Naive thymus-derived CD4-positive, alpha-beta T cell (primary cell): ENCODE measurements around the gene EPHB3. TPM values are rescaled to one million over a fixed set of nuclear protein-coding genes. Genes with fewer than 3 reads are reported as not detected.

ENCODE experiments used
- ATAC-seq: fragments of 150-1000 bp; cut with Tn5 transposase; 2 replicates; pipeline ENCODE4 v1.10.0; 2021; ENCODE audit warnings: mild to moderate bottlenecking, moderate library complexity
- CTCF ChIA-PET: fragments of 350-600 bp; sonication (Branson Sonifier 250); formaldehyde crosslinking; loops from one replicate; lab custom pipeline; 2021; ENCODE audit warnings: antibody characterized with exemption; lab: Charles Lee
- POLR2A ChIA-PET: fragments of 350-600 bp; sonication (Branson Sonifier 250); formaldehyde crosslinking; loops from one replicate; lab custom pipeline; 2021; ENCODE audit warnings: antibody characterized with exemption, inconsistent platforms; lab: Charles Lee
- DNase-seq, 9 donors: peaks; one replicate each; pipeline versions ENCODE4 v3.0.0 to v3.0.0-alpha.2; 2020 to 2022; ENCODE audit warnings: mixed read lengths in 1 of 9
- H3K27ac ChIP-seq: one replicate; pipeline ENCODE4 v1.7.0; 2013; ENCODE audit warnings: mild to moderate bottlenecking, low read depth, low read length, moderate library complexity
- H3K27me3 ChIP-seq, 2 donors: one replicate each; pipeline ENCODE4 v1.7.0; 2013; ENCODE audit warnings: low read length in 2 of 2, mild to moderate bottlenecking in 2 of 2, moderate library complexity in 2 of 2; ENCODE audit not compliant: control insufficient read depth in 2 of 2, insufficient read depth in 2 of 2
- H3K36me3 ChIP-seq, 3 experiments: 1 replicate in 2 of 3; 2 replicates in 1 of 3; pipeline ENCODE4 v1.7.0; 2013; ENCODE audit warnings: low read length in 3 of 3, mild to moderate bottlenecking in 3 of 3, moderate library complexity in 1 of 3; ENCODE audit not compliant: insufficient read depth in 3 of 3, control insufficient read depth in 2 of 3
- H3K4me1 ChIP-seq, 2 donors: one replicate each; pipeline ENCODE4 v1.7.0; 2013; ENCODE audit warnings: low read length in 2 of 2, mild to moderate bottlenecking in 2 of 2, moderate library complexity in 1 of 2; ENCODE audit not compliant: control insufficient read depth in 2 of 2, insufficient read depth in 2 of 2
- H3K4me3 ChIP-seq: 2 replicates; pipeline ENCODE4 v1.7.0; 2013; ENCODE audit warnings: mild to moderate bottlenecking, low read length
- H3K9me3 ChIP-seq, 3 experiments: 1 replicate in 2 of 3; 2 replicates in 1 of 3; pipeline ENCODE4 v1.7.0; 2013; ENCODE audit warnings: low read length in 3 of 3; ENCODE audit not compliant: control insufficient read depth in 2 of 3
- H3K27ac Mint-ChIP-seq, 9 donors: one replicate each; pipeline ENCODE4 v1.8.0; 2020 to 2022; ENCODE audit warnings: mixed read lengths in 9 of 9, mild to moderate bottlenecking in 8 of 9, moderate library complexity in 5 of 9, inconsistent platforms in 2 of 9
- H3K27me3 Mint-ChIP-seq, 5 donors: one replicate each; pipeline ENCODE4 v1.8.0; 2021 to 2022; ENCODE audit warnings: mixed read lengths in 5 of 5, mild to moderate bottlenecking in 1 of 5
- H3K36me3 Mint-ChIP-seq, 5 donors: one replicate each; pipeline ENCODE4 v1.8.0; 2020 to 2022; ENCODE audit warnings: mixed read lengths in 5 of 5, mild to moderate bottlenecking in 3 of 5, inconsistent platforms in 1 of 5
- H3K4me1 Mint-ChIP-seq, 7 donors: one replicate each; pipeline ENCODE4 v1.8.0; 2020 to 2022; ENCODE audit warnings: mixed read lengths in 7 of 7, mild to moderate bottlenecking in 3 of 7, inconsistent platforms in 1 of 7
- H3K4me3 Mint-ChIP-seq, 10 donors: one replicate each; pipeline ENCODE4 v1.8.0; 2020 to 2022; ENCODE audit warnings: mild to moderate bottlenecking in 10 of 10, mixed read lengths in 10 of 10, moderate library complexity in 6 of 10, inconsistent platforms in 2 of 10
- H3K9me3 Mint-ChIP-seq, 11 donors: one replicate each; pipeline ENCODE4 v1.8.0; 2020 to 2022; ENCODE audit warnings: mixed read lengths in 11 of 11, mild to moderate bottlenecking in 4 of 11, inconsistent platforms in 1 of 11, moderate library complexity in 1 of 11
- intact Hi-C, 2 donors: fragments of 100-400 bp; cut with micrococcal nuclease; formaldehyde crosslinking; loops; one replicate each; pipeline ENCODE4 v1.15.1; 2023
- polyA plus RNA-seq, 2 donors: library from polyadenylated mRNA; unstranded; fragments of 300-500 nt; fragmentation: Illumina TruSeq; gene quantifications; one replicate each; pipeline ENCODE4 v1.2.3, GENCODE V29; 2021
- total RNA-seq, 6 experiments: library from RNA in 5 of 6; stranded (reverse) in 5 of 6; gene quantifications; 1 replicate in 5 of 6; 2 replicates in 1 of 6; pipeline ENCODE4 v1.2.3 and lab custom pipeline; 2021 to 2026

Gene EPHB3
- total RNA-seq (under 1 TPM; 0.07 to 0.49 (median 0.32) TPM), polyA plus RNA-seq (under 1 TPM; 0.04 to 0.35 TPM), total RNA-seq (lab: John Stamatoyannopoulos, UW) (0.81 reads per million)

DNA sequence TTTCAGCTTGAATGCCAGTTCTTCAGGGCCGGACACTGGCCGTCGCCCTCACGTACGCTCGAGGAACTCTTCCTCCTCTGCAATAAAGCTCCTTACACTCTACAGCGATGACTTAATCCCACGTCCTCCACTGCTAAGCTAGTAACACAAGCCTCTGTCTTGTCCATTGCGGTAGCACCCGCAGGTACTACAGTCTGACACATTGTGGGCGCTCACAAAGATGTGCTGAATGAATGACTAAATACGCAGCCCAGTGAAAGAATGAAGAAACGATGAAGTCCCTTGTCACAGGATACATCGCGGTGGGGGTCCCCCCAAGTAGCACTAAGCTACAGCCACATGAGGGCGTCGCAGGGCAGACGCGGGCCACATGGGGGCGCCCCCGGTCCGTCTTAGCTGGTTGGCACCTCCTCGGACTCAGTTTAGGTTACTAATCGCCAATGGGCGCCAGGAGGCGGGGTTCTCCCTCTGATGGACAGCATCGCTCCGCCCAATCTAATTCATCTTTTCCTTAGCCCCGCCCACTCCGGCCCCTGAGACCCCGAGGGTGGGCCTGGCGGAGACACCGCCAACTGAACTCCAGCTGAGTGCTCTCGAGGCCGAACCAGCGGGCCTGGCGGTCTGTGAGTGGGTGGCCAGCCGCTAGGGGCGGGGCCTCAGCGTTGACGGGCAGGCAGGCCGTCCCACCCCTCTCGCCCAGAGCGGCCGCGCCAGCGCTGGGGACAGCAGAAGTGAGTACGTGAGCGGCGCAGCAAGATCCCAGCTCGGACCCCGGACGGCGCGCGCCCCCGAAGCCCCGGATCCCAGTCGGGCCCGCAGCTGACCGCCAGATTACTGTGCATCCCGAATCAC lies at the start of gene EPHB3:
EPHB3 (plus strand) TSS at position 725 of the 852 bp plus-strand sequence. CDS start 451 bp downstream, outside the sequence.
- Mint-ChIP-seq H3K4me3 (peak within 1 kb of the TSS; percentile 66 to 87 (median 81)), H3K27me3 (peaks cover 16 to 73% (median 35%) of the 10 kb centered on the region in 5 donors), H3K36me3 (no peaks in the 10 kb centered on the region), H3K9me3 (no peaks in the 10 kb centered on the region), H3K27ac (peak within 1 kb of the TSS in 8 of 9 donors; percentile 59 to 84 (median 68)), H3K4me1 (peaks cover 18 to 56% (median 41%) of the 10 kb centered on the region in 7 donors)
- intact Hi-C loops = loop anchor here (1.0 kb wide), 7 partner anchors 23 to 615 kb away; partner anchors contain the start of gene MAGEF1 (in 1 of the 2)
- H3K27ac ChIP-seq = no peak within 1 kb of the TSS
- no peaks in the 10 kb centered on the region for H3K9me3 ChIP-seq
- H3K36me3 ChIP-seq = no peaks in the 10 kb centered on the region
- H3K4me3 ChIP-seq = peak within 1 kb of the TSS; percentile 55
- peaks cover 14 to 44% of the 10 kb centered on the region in 2 donors for H3K4me1 ChIP-seq
- peaks cover 0 to 9% of the 10 kb centered on the region in 2 donors for H3K27me3 ChIP-seq
- ChIA-PET CTCF (interaction anchor here (0.7 to 2.8 kb wide), 21 partner anchors 14 to 615 kb away, joined by 3 to 24 read pairs (median 4); no protein-coding TSS in a partner anchor), POLR2A (interaction anchor here (0.6 to 1.6 kb wide), 8 partner anchors 10 to 252 kb away, joined by 3 to 4 read pairs (median 4); partner anchors contain the start of gene MAGEF1)
- ATAC-seq (peak; percentile 92), DNase-seq (peak; percentile 81 to 90 (median 89))

DNA sequence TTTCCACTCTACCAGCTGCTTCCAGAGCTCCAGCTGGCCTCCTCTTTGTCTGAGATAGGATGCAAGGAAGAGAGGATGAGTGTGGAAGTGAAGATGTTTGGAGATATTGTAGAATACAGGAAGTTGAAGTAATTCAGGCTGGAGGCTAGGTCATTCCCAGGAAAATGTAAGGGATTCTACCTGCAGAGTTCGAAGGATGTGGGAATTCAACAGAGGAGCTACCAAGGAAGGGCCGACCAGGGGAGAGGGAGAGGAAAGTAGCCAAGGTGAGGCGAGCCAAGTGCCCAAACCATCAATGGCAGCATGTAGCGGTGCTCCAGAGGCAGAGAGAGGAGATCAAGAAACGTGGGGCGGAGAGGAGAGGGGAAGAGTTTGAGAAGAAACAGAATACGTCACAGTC lies 49.0 kb upstream of the EPHB3 start:
- H3K4me3 Mint-ChIP-seq = peak overlapping the region in 7 of 10 donors; percentile 16 to 74 (median 55)
- H3K9me3 ChIP-seq = no peaks in the 10 kb centered on the region
- H3K27ac ChIP-seq = no peak overlapping the region
- H3K27me3 Mint-ChIP-seq = peaks cover 49 to 75% (median 61%) of the 10 kb centered on the region in 5 donors
- H3K27me3 ChIP-seq = peaks cover 0 to 4% of the 10 kb centered on the region in 2 donors
- H3K4me3 ChIP-seq = no peak overlapping the region
- intact Hi-C loops = loop anchor here (1.0 to 2.0 kb wide), 11 partner anchors 13 to 265 kb away; no protein-coding TSS in a partner anchor
- no peak overlapping the region for H3K27ac Mint-ChIP-seq
- DNase-seq = no peak
- peaks cover 0 to 7% (median 0%) of the 10 kb centered on the region in 11 donors for H3K9me3 Mint-ChIP-seq
- H3K36me3 Mint-ChIP-seq = peaks cover 0 to 9% (median 0%) of the 10 kb centered on the region in 5 donors
- CTCF ChIA-PET = interaction anchor here (0.6 to 3.6 kb wide), 6 partner anchors 14 to 159 kb away, joined by 3 to 27 read pairs (median 18); no protein-coding TSS in a partner anchor
- H3K36me3 ChIP-seq = no peaks in the 10 kb centered on the region
- no peaks in the 10 kb centered on the region for H3K4me1 ChIP-seq
- no peak for ATAC-seq
- POLR2A ChIA-PET = interaction anchor here (2.0 kb wide), 1 partner anchor 13 kb away, joined by 5 read pairs; no protein-coding TSS in a partner anchor
- H3K4me1 Mint-ChIP-seq = peaks cover 4 to 14% (median 11%) of the 10 kb centered on the region in 7 donors

DNA sequence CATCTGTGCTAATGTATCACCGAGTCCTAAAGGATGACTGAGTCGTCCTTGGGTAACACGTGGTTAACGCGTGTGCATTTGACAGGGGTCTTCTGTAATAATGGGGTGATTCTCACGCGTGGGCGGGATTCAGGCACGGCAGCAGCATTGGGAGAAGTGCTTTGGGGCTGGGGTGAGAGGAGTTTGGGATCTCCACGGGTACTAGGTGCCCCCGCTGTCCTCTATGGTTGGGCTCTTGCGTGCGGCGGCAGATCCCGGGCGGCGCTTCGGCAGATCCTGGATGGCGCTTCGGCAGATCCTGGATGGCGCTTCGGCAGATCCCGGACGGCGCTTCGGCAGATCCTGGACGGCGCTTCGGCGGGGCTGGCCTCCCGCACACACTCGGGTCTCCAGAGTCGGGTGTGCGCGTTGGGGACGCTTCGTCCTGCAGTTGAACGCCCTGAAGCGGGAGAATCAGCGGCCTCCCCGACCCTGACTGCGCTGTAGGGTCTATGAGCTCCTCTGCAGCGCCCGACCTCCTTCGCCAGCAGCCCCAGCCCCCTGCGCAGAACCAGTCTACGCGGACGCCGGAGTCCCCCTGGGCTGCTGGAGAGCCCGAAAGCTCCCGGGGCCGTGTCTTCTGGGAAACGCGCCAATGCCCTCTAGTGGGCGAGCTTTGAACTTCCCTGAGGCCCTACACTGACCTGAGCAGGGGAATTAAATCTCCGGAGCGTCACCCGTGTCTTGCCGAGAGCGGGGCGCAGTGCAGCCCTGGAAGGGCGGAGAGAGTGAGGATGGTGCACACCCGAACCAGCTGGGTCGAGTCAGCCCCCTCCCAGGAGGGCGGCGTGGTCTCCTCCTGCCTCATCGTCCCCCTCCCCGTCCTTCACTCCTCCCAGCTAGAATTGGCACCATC lies 48.1 kb upstream of the EPHB3 start:
- intact Hi-C loops = loop anchor here (1.0 to 2.0 kb wide), 12 partner anchors 12 to 618 kb away; no protein-coding TSS in a partner anchor
- Histone ChIP-seq H3K36me3 (no peaks in the 10 kb centered on the region), H3K27ac (no peak overlapping the region), H3K4me3 (peak overlapping the region; percentile 40), H3K9me3 (no peaks in the 10 kb centered on the region), H3K27me3 (peaks cover 0 to 4% of the 10 kb centered on the region in 2 donors), H3K4me1 (no peaks in the 10 kb centered on the region)
- peak overlapping the region; percentile 12 to 81 (median 69) for H3K4me3 Mint-ChIP-seq
- ChIA-PET CTCF (interaction anchor here (0.8 to 3.6 kb wide), 19 partner anchors 10 to 618 kb away, joined by 3 to 27 read pairs (median 4); no protein-coding TSS in a partner anchor), POLR2A (interaction anchor here (0.6 to 2.0 kb wide), 4 partner anchors 10 to 184 kb away, joined by 3 to 5 read pairs (median 4); no protein-coding TSS in a partner anchor)
- peaks cover 49 to 77% (median 63%) of the 10 kb centered on the region in 5 donors for H3K27me3 Mint-ChIP-seq
- H3K4me1 Mint-ChIP-seq = peaks cover 4 to 14% (median 11%) of the 10 kb centered on the region in 7 donors
- ATAC-seq = peak; percentile 99
- H3K36me3 Mint-ChIP-seq = peaks cover 0 to 9% (median 0%) of the 10 kb centered on the region in 5 donors
- H3K9me3 Mint-ChIP-seq = peaks cover 0 to 7% (median 0%) of the 10 kb centered on the region in 11 donors
- no peak overlapping the region for H3K27ac Mint-ChIP-seq
- DNase-seq = peak; percentile 59 to 83 (median 75)

DNA sequence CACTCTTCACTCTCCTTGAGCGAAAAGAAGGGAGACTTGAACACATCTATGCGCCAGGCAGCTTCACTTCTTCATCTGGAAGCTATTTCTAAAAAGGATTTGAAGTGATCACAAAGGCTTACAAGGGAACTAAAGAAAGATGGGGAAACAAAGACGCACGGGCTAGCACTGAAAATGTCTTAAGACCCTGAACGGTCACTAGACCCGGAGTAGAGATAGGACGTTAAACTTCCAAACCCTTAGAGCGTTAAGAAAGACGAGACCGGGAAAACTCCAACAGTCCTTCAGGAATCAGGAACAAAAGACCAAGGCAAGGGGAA lies 47.5 kb upstream of the EPHB3 start:
- Mint-ChIP-seq H3K4me1 (peaks cover 4 to 14% (median 11%) of the 10 kb centered on the region in 7 donors), H3K9me3 (peaks cover 0 to 7% (median 0%) of the 10 kb centered on the region in 11 donors), H3K36me3 (peaks cover 0 to 9% (median 0%) of the 10 kb centered on the region in 5 donors), H3K27ac (no peak overlapping the region), H3K4me3 (peak overlapping the region; percentile 12 to 81 (median 69)), H3K27me3 (peaks cover 55 to 83% (median 67%) of the 10 kb centered on the region in 5 donors)
- ATAC-seq (no peak), DNase-seq (no peak)
- Histone ChIP-seq H3K36me3 (no peaks in the 10 kb centered on the region), H3K9me3 (no peaks in the 10 kb centered on the region), H3K4me1 (no peaks in the 10 kb centered on the region), H3K4me3 (peak overlapping the region; percentile 40), H3K27ac (no peak overlapping the region), H3K27me3 (peaks cover 0 to 4% of the 10 kb centered on the region in 2 donors)
- intact Hi-C loops = loop anchor here in 1 of 2 donors (1.0 kb wide), 1 partner anchor 619 kb away; no protein-coding TSS in a partner anchor
- ChIA-PET POLR2A (interaction anchor here (0.6 to 2.0 kb wide), 4 partner anchors 9 to 183 kb away, joined by 3 to 5 read pairs (median 4); no protein-coding TSS in a partner anchor), CTCF (interaction anchor here (0.8 to 3.6 kb wide), 19 partner anchors 9 to 618 kb away, joined by 3 to 27 read pairs (median 4); no protein-coding TSS in a partner anchor)

DNA sequence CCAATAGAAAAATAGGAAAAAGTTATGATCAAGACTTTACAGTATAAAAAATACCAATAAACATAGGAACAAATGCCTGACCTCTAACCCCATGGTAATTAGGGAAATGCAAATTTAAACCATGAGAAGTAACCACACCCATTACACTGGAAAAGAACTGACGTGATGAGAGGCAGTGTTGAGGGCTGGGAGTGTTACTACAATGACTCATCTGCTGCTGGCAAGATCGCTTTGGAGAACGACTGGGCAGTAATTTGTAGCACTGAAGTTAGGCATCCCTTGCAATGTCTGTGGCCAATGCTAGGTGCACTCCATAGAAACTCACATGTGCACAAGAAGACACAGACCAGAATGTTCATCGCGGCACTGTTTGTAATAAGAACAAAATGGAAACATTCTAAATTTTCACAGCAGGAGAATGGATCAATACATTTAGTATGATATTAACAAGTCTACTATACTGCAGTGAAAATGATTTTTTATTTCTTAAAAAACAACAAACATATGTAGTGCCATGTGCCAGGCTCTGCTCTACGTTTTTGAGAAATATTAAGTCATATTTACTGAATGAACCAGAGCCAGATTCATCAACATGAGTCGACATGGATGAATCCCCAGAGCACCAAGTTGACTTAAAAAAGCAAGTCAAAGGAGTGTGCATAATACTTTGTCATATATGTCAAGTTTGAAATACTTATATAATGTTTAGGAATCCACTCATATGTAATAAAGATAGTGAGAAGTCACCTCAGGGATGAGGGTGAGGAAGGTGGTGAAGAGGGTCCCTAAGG lies 37.6 kb upstream of the EPHB3 start:
- Mint-ChIP-seq H3K27me3 (peaks cover 2 to 57% (median 23%) of the 10 kb centered on the region in 5 donors), H3K4me3 (peak overlapping the region in 7 of 10 donors; percentile 31 to 92 (median 55)), H3K27ac (peak overlapping the region in 2 of 9 donors; percentile 32 to 51), H3K9me3 (no peaks in the 10 kb centered on the region), H3K4me1 (peaks cover 0 to 22% (median 15%) of the 10 kb centered on the region in 7 donors), H3K36me3 (no peaks in the 10 kb centered on the region)
- peak; percentile 75 for ATAC-seq
- CTCF ChIA-PET = interaction anchor here (1.0 to 5.2 kb wide), 3 partner anchors 10 to 18 kb away, joined by 3 to 27 read pairs (median 6); no protein-coding TSS in a partner anchor
- H3K27ac ChIP-seq = no peak overlapping the region
- H3K9me3 ChIP-seq = no peaks in the 10 kb centered on the region
- intact Hi-C loops = loop anchor here (2.0 to 10.0 kb wide), 2 partner anchors 17 to 389 kb away; partner anchors contain the start of gene EIF2B5 (in 2 of the 2)
- POLR2A ChIA-PET = interaction anchor here (0.9 to 1.0 kb wide), 2 partner anchors 10 to 14 kb away, joined by 3 read pairs; no protein-coding TSS in a partner anchor
- H3K4me1 ChIP-seq = peaks cover 0 to 5% of the 10 kb centered on the region in 2 donors
- peaks cover 0 to 8% of the 10 kb centered on the region in 2 donors for H3K27me3 ChIP-seq
- H3K4me3 ChIP-seq = no peak overlapping the region
- DNase-seq = no peak
- H3K36me3 ChIP-seq = no peaks in the 10 kb centered on the region
